H1 (cell line): ENCODE measurements around the gene MCHR1. TPM values are rescaled to one million over a fixed set of nuclear protein-coding genes. Genes with fewer than 3 reads are reported as not detected.

Experiments
- CTCF ChIA-PET: fragments of 300-600 bp; sonication (Branson Sonifier 250); formaldehyde crosslinking; loops from one replicate; lab custom pipeline; 2021; ENCODE audit not compliant: partially characterized antibody; lab: Charles Lee
- POLR2A ChIA-PET: fragments of 300-600 bp; sonication (Branson Sonifier 250); formaldehyde crosslinking; loops from one replicate; lab custom pipeline; 2021; ENCODE audit warnings: inconsistent platforms; ENCODE audit not compliant: partially characterized antibody; lab: Charles Lee
- DNase-seq, 2 experiments: peaks; one replicate each; pipeline versions ENCODE4 v3.0.0 to v3.0.0-alpha.2; 2010 to 2022; ENCODE audit warnings: low spot score in 2 of 2, low read depth in 1 of 2, mixed read lengths in 1 of 2
- FAIRE-seq: peaks from 2 replicates; lab custom pipeline; 2011; peaks lifted over from hg19 to GRCh38; lab: Jason Lieb, UNC
- H2AFZ ChIP-seq: 2 replicates; pipeline ENCODE4 v1.8.1; 2012; ENCODE audit warnings: low read length, inconsistent platforms
- H2AK5ac ChIP-seq: 2 replicates; pipeline ENCODE4 v1.6.1; 2013; ENCODE audit warnings: low read depth, low read length
- H2BK120ac ChIP-seq: replicated peaks from 2 replicates; pipeline ENCODE3; 2013; ENCODE audit warnings: low read depth, low read length, inconsistent platforms
- H2BK12ac ChIP-seq: 2 replicates; pipeline ENCODE4 v1.6.1; 2013; ENCODE audit warnings: low read depth, low read length
- H2BK15ac ChIP-seq: 2 replicates; pipeline ENCODE4 v1.6.1; 2013; ENCODE audit warnings: low read length
- H2BK20ac ChIP-seq: 2 replicates; pipeline ENCODE4 v1.6.1; 2013; ENCODE audit warnings: low read length
- H2BK5ac ChIP-seq: 2 replicates; pipeline ENCODE4 v1.6.1; 2013; ENCODE audit warnings: low read depth, low read length
- H3K14ac ChIP-seq: 2 replicates; pipeline ENCODE4 v1.6.1; 2013; ENCODE audit warnings: inconsistent platforms; ENCODE audit not compliant: insufficient read length
- H3K18ac ChIP-seq: 2 replicates; pipeline ENCODE4 v1.6.1; 2013; ENCODE audit warnings: low read length; ENCODE audit errors: extremely low read depth
- H3K23ac ChIP-seq: 2 replicates; pipeline ENCODE4 v1.6.1; 2013; ENCODE audit warnings: inconsistent platforms; ENCODE audit not compliant: insufficient read length
- H3K23me2 ChIP-seq: 2 replicates; pipeline ENCODE4 v1.6.1; 2013; ENCODE audit warnings: low read depth, low read length
- H3K27ac ChIP-seq: 2 replicates; pipeline ENCODE4 v1.6.1; 2011; ENCODE audit warnings: low read depth, low read length, inconsistent platforms
- H3K27me3 ChIP-seq, 4 experiments: replicated peaks in 1 of 4; 1 replicate in 1 of 4; 2 replicates in 3 of 4; pipeline versions ENCODE4 v1.6.1 to v1.8.1; 2011 to 2013; ENCODE audit warnings: low read length in 3 of 4, mild to moderate bottlenecking in 3 of 4, inconsistent platforms in 2 of 4, mixed read lengths in 2 of 4, moderate library complexity in 1 of 4; ENCODE audit not compliant: control insufficient read depth in 3 of 4, insufficient read depth in 3 of 4; ENCODE audit errors: extremely low read depth in 1 of 4
- H3K36me3 ChIP-seq, 4 experiments: 2 replicates each; pipeline versions ENCODE4 v1.6.1 to v1.8.1; 2011 to 2013; ENCODE audit warnings: mild to moderate bottlenecking in 4 of 4, low read length in 3 of 4, moderate library complexity in 2 of 4, control low read depth in 1 of 4, inconsistent platforms in 1 of 4; ENCODE audit not compliant: insufficient read depth in 4 of 4, control insufficient read depth in 2 of 4
- H3K4ac ChIP-seq: replicated peaks from 2 replicates; pipeline ENCODE3; 2013; ENCODE audit warnings: low read length, low read depth, mixed read lengths, inconsistent platforms; ENCODE audit not compliant: insufficient read length
- H3K4me1 ChIP-seq, 4 experiments: replicated peaks in 1 of 4; 1 replicate in 1 of 4; 2 replicates in 3 of 4; pipeline versions ENCODE4 v1.6.1 to v1.8.1; 2011 to 2013; ENCODE audit warnings: low read length in 3 of 4, inconsistent platforms in 2 of 4, mixed read lengths in 1 of 4; ENCODE audit not compliant: insufficient read depth in 4 of 4, control insufficient read depth in 3 of 4
- H3K4me2 ChIP-seq, 2 experiments: 2 replicates each; pipeline versions ENCODE4 v1.6.1 to v1.8.1; 2011 to 2013; ENCODE audit warnings: low read depth in 2 of 2, low read length in 2 of 2, control low read depth in 1 of 2, inconsistent platforms in 1 of 2, mild to moderate bottlenecking in 1 of 2; ENCODE audit not compliant: insufficient read depth in 1 of 2
- H3K4me3 ChIP-seq, 4 experiments: fragments of 200-600, 300-600 bp in 1 of 4; sonication (generic), shearing (Covaris generic), sonication (Bioruptor Twin) in 1 of 4; 2 replicates each; pipeline versions ENCODE4 v1.5.1 to v1.8.1; 2011 to 2016; ENCODE audit warnings: low read length in 4 of 4, low read depth in 3 of 4, control low read depth in 2 of 4, inconsistent platforms in 2 of 4, mild to moderate bottlenecking in 2 of 4, mixed read lengths in 1 of 4, moderate library complexity in 1 of 4; ENCODE audit not compliant: insufficient read depth in 2 of 4; ENCODE audit errors: extremely low read depth in 1 of 4
- H3K56ac ChIP-seq: replicated peaks from 2 replicates; pipeline ENCODE3; 2013; ENCODE audit warnings: low read depth, mild to moderate bottlenecking, mixed read lengths, low read length, inconsistent platforms; ENCODE audit not compliant: insufficient read length
- H3K79me1 ChIP-seq: 2 replicates; pipeline ENCODE4 v1.6.1; 2013; ENCODE audit warnings: low read depth, low read length, control low read depth
- H3K79me2 ChIP-seq, 2 experiments: 2 replicates each; pipeline versions ENCODE4 v1.6.1 to v1.8.1; 2012 to 2013; ENCODE audit warnings: low read length in 2 of 2, mild to moderate bottlenecking in 2 of 2, inconsistent platforms in 1 of 2; ENCODE audit not compliant: insufficient read depth in 2 of 2, control insufficient read depth in 1 of 2
- H3K9ac ChIP-seq, 4 experiments: replicated peaks in 1 of 4; 1 replicate in 1 of 4; 2 replicates in 3 of 4; pipeline versions ENCODE4 v1.6.1 to v1.8.1; 2011 to 2013; ENCODE audit warnings: low read depth in 3 of 4, low read length in 3 of 4, control low read depth in 2 of 4, mild to moderate bottlenecking in 2 of 4, moderate library complexity in 2 of 4, inconsistent platforms in 1 of 4; ENCODE audit errors: extremely low read depth in 1 of 4
- H3K9me3 ChIP-seq, 2 experiments: 2 replicates each; pipeline versions ENCODE4 v1.6.1 to v1.8.1; 2012 to 2013; ENCODE audit warnings: mild to moderate bottlenecking in 2 of 2, moderate library complexity in 2 of 2, control low read depth in 1 of 2, inconsistent platforms in 1 of 2, low read depth in 1 of 2, low read length in 1 of 2, mixed read lengths in 1 of 2; ENCODE audit not compliant: insufficient read depth in 2 of 2
- H4K20me1 ChIP-seq, 2 experiments: replicated peaks in 1 of 2; 2 replicates each; pipeline versions ENCODE3 to v1.8.1; 2011 to 2013; ENCODE audit warnings: inconsistent platforms in 2 of 2, low read length in 2 of 2, mild to moderate bottlenecking in 1 of 2; ENCODE audit not compliant: insufficient read depth in 2 of 2, control insufficient read depth in 1 of 2
- H4K5ac ChIP-seq: 2 replicates; pipeline ENCODE4 v1.6.1; 2013; ENCODE audit warnings: low read length, low read depth, mixed read lengths, inconsistent platforms; ENCODE audit not compliant: insufficient read length
- H4K8ac ChIP-seq: 2 replicates; pipeline ENCODE4 v1.8.0; 2013; ENCODE audit warnings: mild to moderate bottlenecking, moderate library complexity, low read length, inconsistent platforms; ENCODE audit not compliant: insufficient read depth; ENCODE audit errors: extremely low read depth
- H4K91ac ChIP-seq: replicated peaks from 2 replicates; pipeline ENCODE3; 2013; ENCODE audit warnings: low read length, mixed read lengths, inconsistent platforms; ENCODE audit not compliant: insufficient read length
- BACH1 ChIP-seq: IDR thresholded peaks from 2 replicates; pipeline ENCODE4 v1.6.1; 2012; ENCODE audit warnings: low read length, improper control_type of control experiment
- CTBP2 ChIP-seq: IDR thresholded peaks from 2 replicates; pipeline ENCODE4 v1.7.0; 2011; ENCODE audit warnings: borderline replicate concordance, mild to moderate bottlenecking, moderate library complexity, mixed read lengths, low read length; ENCODE audit not compliant: insufficient read depth, insufficient read length
- CTCF ChIP-seq, 3 experiments: IDR thresholded peaks; 1 replicate in 2 of 3; 2 replicates in 1 of 3; pipeline versions ENCODE4 v1.5.1 to v1.6.1; 2011; ENCODE audit warnings: low read length in 3 of 3, mild to moderate bottlenecking in 3 of 3, inconsistent platforms in 2 of 3, low read depth in 1 of 3, moderate library complexity in 1 of 3; ENCODE audit not compliant: insufficient read depth in 1 of 3; ENCODE audit errors: control extremely low read depth in 1 of 3
- NANOG ChIP-seq: IDR thresholded peaks from 2 replicates; pipeline ENCODE4 v1.6.1; 2011; ENCODE audit warnings: low read length, low read depth, mild to moderate bottlenecking, inconsistent platforms; ENCODE audit not compliant: insufficient read depth, poor library complexity, severe bottlenecking
- RXRA ChIP-seq: IDR thresholded peaks from 2 replicates; pipeline ENCODE4 v1.6.1; 2011; ENCODE audit warnings: low read depth, mild to moderate bottlenecking, low read length, moderate library complexity; ENCODE audit not compliant: insufficient read depth
- SAP30 ChIP-seq: fragments of 300-600 bp; sonication (generic); IDR thresholded peaks from 2 replicates; pipeline ENCODE4 v1.7.1; 2012; ENCODE audit warnings: low read length, moderate library complexity, mild to moderate bottlenecking, inconsistent platforms; ENCODE audit not compliant: insufficient read depth, insufficient replicate concordance
- WGBS, 2 experiments: shearing (Covaris generic) in 1 of 2; methylation state at CpG; one replicate each; pipeline versions ENCODE4 v1.1.6 to v1.1.7; 2013 to 2015; ENCODE audit warnings: low lambda C conversion rate in 2 of 2, mixed read lengths in 2 of 2, inconsistent platforms in 1 of 2, low coverage in 1 of 2, missing lambda C conversion rate in 1 of 2; ENCODE audit not compliant: insufficient replicate concordance in 2 of 2, insufficient coverage in 1 of 2, insufficient read length in 1 of 2; ENCODE audit errors: extremely low coverage in 1 of 2, missing lambda C conversion rate in 1 of 2; 5-methylcytosine and 5-hydroxymethylcytosine counted together
- polyA plus RNA-seq, 7 experiments: library from polyadenylated mRNA; depleted of rRNA in 3 of 7; stranded (reverse) in 5 of 7; unstranded in 2 of 7; fragments of >200 nt in 5 of 7; fragments of 200-250 nt in 2 of 7; gene quantifications; 1 replicate in 5 of 7; 2 replicates in 1 of 7; 4 replicates in 1 of 7; pipeline versions ENCODE4 v1.2.1 to v1.2.3, GENCODE V29; 2011 to 2013; ENCODE audit warnings: missing spikeins in 2 of 7, mixed read lengths in 2 of 7
- total RNA-seq: library from RNA; stranded (reverse); fragmentation: NEBNext Ultra II Directional; extraction: Animal tissue kit (Norgen Biotek cat#: 25700); gene quantifications from 2 replicates; pipeline ENCODE4 v1.2.1, GENCODE V29; 2021

Gene MCHR1
- total and polyA plus RNA-seq, 2 of the 8 experiments (the other 6 are each of a cell fraction or from before 2014, with no cell fraction given), result 0.91 to 7.6 TPM

- POLR2A ChIA-PET, result interaction anchor here (0.8 to 1.6 kb wide), 2 partner anchors 8 to 11 kb away, joined by 3 to 4 read pairs; no protein-coding TSS in a partner anchor
- no peak overlapping the region for H3K56ac ChIP-seq
- H3K4ac ChIP-seq, result no peak overlapping the region
- H2AFZ ChIP-seq, result no peak overlapping the region
- H3K4me3 ChIP-seq, result no peak overlapping the region
- H2BK12ac ChIP-seq, result no peak overlapping the region
- no peak overlapping the region for H3K27ac ChIP-seq
- H3K36me3 ChIP-seq, result no peaks in the 10 kb centered on the region
- H2BK20ac ChIP-seq, result no peak overlapping the region
- FAIRE-seq (peak; percentile 36), DNase-seq (no peak)
- H3K79me1 ChIP-seq, result no peaks in the 10 kb centered on the region
- H3K4me2 ChIP-seq, result no peak overlapping the region
- H4K20me1 ChIP-seq, result no peaks in the 10 kb centered on the region
- no peak overlapping the region for H3K18ac ChIP-seq
- H3K9ac ChIP-seq, result no peak overlapping the region
- no peak overlapping the region for H2BK5ac ChIP-seq
- H4K5ac ChIP-seq, result no peak overlapping the region
- peaks cover 0 to 4% (median 2%) of the 10 kb centered on the region in 4 experiments; a peak in 4 of 7 replicates for H3K4me1 ChIP-seq
- no peak overlapping the region for H2BK120ac ChIP-seq
- no peak overlapping the region for H4K8ac ChIP-seq
- no peak overlapping the region for H3K23ac ChIP-seq
- no peak overlapping the region for H2AK5ac ChIP-seq
- no peak for TF ChIP-seq BACH1
- no peak for TF ChIP-seq RXRA
- no peak for TF ChIP-seq SAP30
- TF ChIP-seq CTBP2, result no peak
- TF ChIP-seq CTCF (IDR thresholded peaks at IDR 0.05; ENCODE audit: control extremely low read depth in 1 of 3, insufficient read depth in 1 of 3, low read depth in 1 of 3, low read length in 3 of 3), result no peak
- no peak for TF ChIP-seq NANOG
- no peaks in the 10 kb centered on the region for H3K27me3 ChIP-seq
- peak overlapping the region; percentile 29 for H4K91ac ChIP-seq
- H2BK15ac ChIP-seq, result no peak overlapping the region
- 100% methylated on average over 1 of the region's 1 CpG; no CpG with 5 or more reads in 1 of the 2 experiments for WGBS, 2 experiments
- H3K9me3 ChIP-seq, result peaks cover 8 to 11% of the 10 kb centered on the region in 2 experiments; a peak in 3 of 4 replicates
- no peak overlapping the region for H3K14ac ChIP-seq
- H3K23me2 ChIP-seq, result no peaks in the 10 kb centered on the region
- no peaks in the 10 kb centered on the region for H3K79me2 ChIP-seq
- CTCF ChIA-PET, result interaction anchor here (0.6 to 2.0 kb wide), 6 partner anchors 9 to 57 kb away, joined by 3 to 9 read pairs (median 4); no protein-coding TSS in a partner anchor
Measured at GRCh38 chr22:40703174-40703573, 23.9 kb downstream of the MCHR1 start.
